Upper lobe of left lung (tissue), 6 donors: Measurements from ENCODE around the gene TMEM117. TPM values are rescaled to one million over a fixed set of nuclear protein-coding genes. Genes with fewer than 3 reads are reported as not detected.
"Not testable (repeated sequence)": the region's sequence is repeated elsewhere in the genome, so short reads cannot be mapped to it uniquely, and the experiment has no call there.

Experiments
- ATAC-seq, 2 donors: fragments of 200-7000 bp; cut with Tn5 transposase; one replicate each; pipeline ENCODE4 v1.9.1; 2022; ENCODE audit warnings: mild to moderate bottlenecking in 2 of 2, moderate library complexity in 2 of 2; ENCODE audit not compliant: low FRiP score in 2 of 2
- DNase-seq, 2 donors: peaks; one replicate each; pipeline ENCODE4 v3.0.0-alpha.2; 2019 to 2020
- H3K27ac ChIP-seq, 4 donors: fragments of 200-600 bp; sonication (generic); one replicate each; pipeline ENCODE4 v1.5.1; 2016 to 2019
- H3K27me3 ChIP-seq, 4 donors: fragments of 200-600 bp; sonication (generic); one replicate each; pipeline ENCODE4 v1.5.1; 2017 to 2019
- H3K36me3 ChIP-seq, 4 donors: fragments of 200-600 bp; sonication (generic); one replicate each; pipeline ENCODE4 v1.5.1; 2016 to 2019
- H3K4me1 ChIP-seq, 4 donors: fragments of 200-600 bp; sonication (generic); one replicate each; pipeline ENCODE4 v1.5.1; 2018 to 2019
- H3K4me3 ChIP-seq, 4 donors: fragments of 200-600 bp; sonication (generic); one replicate each; pipeline ENCODE4 v1.5.1; 2017 to 2019; ENCODE audit warnings: mild to moderate bottlenecking in 2 of 4, moderate library complexity in 1 of 4
- H3K9me3 ChIP-seq, 4 donors: fragments of 200-600 bp; sonication (generic); one replicate each; pipeline ENCODE4 v1.5.1; 2018 to 2019
- EP300 ChIP-seq, 4 donors: sonication (generic); formaldehyde crosslinking; IDR thresholded peaks; one replicate each; pipeline ENCODE4 v1.5.1; 2017; ENCODE audit warnings: antibody characterized with exemption in 4 of 4, control low read depth in 2 of 4
- POLR2A ChIP-seq, 4 donors: fragments of 450-650 bp; IDR thresholded peaks; one replicate each; pipeline ENCODE4 v1.5.1; 2016 to 2017; ENCODE audit warnings: antibody characterized with exemption in 4 of 4, mild to moderate bottlenecking in 2 of 4
- POLR2AphosphoS5 ChIP-seq, 2 donors: sonication (generic); formaldehyde crosslinking; IDR thresholded peaks; one replicate each; pipeline ENCODE4 v1.5.1; 2017; ENCODE audit warnings: antibody characterized with exemption in 2 of 2
- WGBS, 2 donors: methylation state at CpG; one replicate each; pipeline ENCODE4 v1.1.5; 2017 to 2018; 5-methylcytosine and 5-hydroxymethylcytosine counted together
- total RNA-seq, 6 donors: library from RNA; depleted of rRNA in 4 of 6; stranded (reverse); fragments of >200 nt in 4 of 6; gene quantifications; one replicate each; pipeline versions ENCODE4 v1.1.0 to v1.2.1, GENCODE V29; 2016 to 2021
- TF ChIP-seq, protein P1 (sequence below), 6 experiments: fragments of 450-650 bp in 4 of 6; fragments of 200-600 bp in 2 of 6; sonication (generic) in 2 of 6; IDR thresholded peaks; one replicate each; pipeline ENCODE4 v1.5.1; 2016 to 2019; ENCODE audit warnings: antibody characterized with exemption in 6 of 6
- donor health status: DM: no; HTN: no; CAD: no; lungs with moderate emphysema.
- donor health status: DM: no; HTN: yes; CAD: no; lungs with severe emphysema.

The TMEM117 gene
- total RNA-seq, 6 donors from 2014 or later = 2.6 to 8.4 (median 4.2) TPM

GRCh38 chr12:43858991-43859390 is 23.1 kb downstream of the TMEM117 start:
- Histone ChIP-seq H3K9me3 (no peaks in the 10 kb centered on the region), H3K4me1 (no peaks in the 10 kb centered on the region), H3K27me3 (no peaks in the 10 kb centered on the region), H3K36me3 (no peaks in the 10 kb centered on the region), H3K27ac (no peak overlapping the region), H3K4me3 (no peak overlapping the region)
- WGBS, 2 donors = 90 to 96% methylated on average over 6 of the region's 6 CpGs
- no peak for TF ChIP-seq EP300 (IDR thresholded peaks at IDR 0.05)
- TF ChIP-seq, protein P1, sequence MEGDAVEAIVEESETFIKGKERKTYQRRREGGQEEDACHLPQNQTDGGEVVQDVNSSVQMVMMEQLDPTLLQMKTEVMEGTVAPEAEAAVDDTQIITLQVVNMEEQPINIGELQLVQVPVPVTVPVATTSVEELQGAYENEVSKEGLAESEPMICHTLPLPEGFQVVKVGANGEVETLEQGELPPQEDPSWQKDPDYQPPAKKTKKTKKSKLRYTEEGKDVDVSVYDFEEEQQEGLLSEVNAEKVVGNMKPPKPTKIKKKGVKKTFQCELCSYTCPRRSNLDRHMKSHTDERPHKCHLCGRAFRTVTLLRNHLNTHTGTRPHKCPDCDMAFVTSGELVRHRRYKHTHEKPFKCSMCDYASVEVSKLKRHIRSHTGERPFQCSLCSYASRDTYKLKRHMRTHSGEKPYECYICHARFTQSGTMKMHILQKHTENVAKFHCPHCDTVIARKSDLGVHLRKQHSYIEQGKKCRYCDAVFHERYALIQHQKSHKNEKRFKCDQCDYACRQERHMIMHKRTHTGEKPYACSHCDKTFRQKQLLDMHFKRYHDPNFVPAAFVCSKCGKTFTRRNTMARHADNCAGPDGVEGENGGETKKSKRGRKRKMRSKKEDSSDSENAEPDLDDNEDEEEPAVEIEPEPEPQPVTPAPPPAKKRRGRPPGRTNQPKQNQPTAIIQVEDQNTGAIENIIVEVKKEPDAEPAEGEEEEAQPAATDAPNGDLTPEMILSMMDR (IDR thresholded peaks at IDR 0.05) = no peak
- ATAC-seq = no peak
- DNase-seq = no peak

- no peak for ATAC-seq
- WGBS, 2 donors = 85 to 87% methylated on average over 7 of the region's 7 CpGs
- no peak overlapping the region for H3K27ac ChIP-seq
Observed at GRCh38 chr12:43861015-43861839, 25.3 kb downstream of the TMEM117 start.

DNA sequence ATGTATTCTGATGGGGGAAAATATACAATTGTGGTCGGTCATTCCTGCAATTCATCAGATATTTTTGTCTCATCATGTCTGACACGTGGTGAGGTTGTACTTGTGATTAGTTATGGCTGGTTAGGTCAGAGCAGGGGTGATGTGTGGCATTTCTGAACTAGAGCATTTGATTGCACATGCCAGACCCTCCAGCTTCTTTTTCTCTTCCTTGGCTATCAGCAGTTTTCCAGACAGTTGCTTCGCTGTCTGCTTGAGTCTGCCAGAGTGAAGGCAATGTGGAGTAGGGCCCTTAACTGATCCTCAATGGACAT is 25.9 kb downstream of the TMEM117 start:
- Histone ChIP-seq H3K27ac (no peak overlapping the region), H3K4me1 (no peaks in the 10 kb centered on the region), H3K4me3 (no peak overlapping the region), H3K27me3 (no peaks in the 10 kb centered on the region), H3K9me3 (no peaks in the 10 kb centered on the region), H3K36me3 (no peaks in the 10 kb centered on the region)
- DNase-seq (no peak), ATAC-seq (no peak)
- WGBS, 2 donors = 74 to 84% methylated on average over 3 of the region's 3 CpGs
- no peak for TF ChIP-seq POLR2A (IDR thresholded peaks at IDR 0.05)
- TF ChIP-seq EP300 (IDR thresholded peaks at IDR 0.05) = no peak
- no peak for TF ChIP-seq POLR2AphosphoS5 (IDR thresholded peaks at IDR 0.05)
- TF ChIP-seq, protein P1 (IDR thresholded peaks at IDR 0.05) = no peak

More at GRCh38 chr12:43861015-43861839, 25.3 kb downstream of the TMEM117 start:
- no peaks in the 10 kb centered on the region for H3K4me1 ChIP-seq
- no peak overlapping the region for H3K4me3 ChIP-seq
- no peaks in the 10 kb centered on the region for H3K9me3 ChIP-seq
- TF ChIP-seq POLR2A (IDR thresholded peaks at IDR 0.05) = no peak
- TF ChIP-seq, protein P1 (IDR thresholded peaks at IDR 0.05) = no peak
- no peak for TF ChIP-seq POLR2AphosphoS5 (IDR thresholded peaks at IDR 0.05)
- no peak for TF ChIP-seq EP300 (IDR thresholded peaks at IDR 0.05)
- DNase-seq = no peak
- H3K27me3 ChIP-seq = no peaks in the 10 kb centered on the region
- H3K36me3 ChIP-seq = no peaks in the 10 kb centered on the region

DNA sequence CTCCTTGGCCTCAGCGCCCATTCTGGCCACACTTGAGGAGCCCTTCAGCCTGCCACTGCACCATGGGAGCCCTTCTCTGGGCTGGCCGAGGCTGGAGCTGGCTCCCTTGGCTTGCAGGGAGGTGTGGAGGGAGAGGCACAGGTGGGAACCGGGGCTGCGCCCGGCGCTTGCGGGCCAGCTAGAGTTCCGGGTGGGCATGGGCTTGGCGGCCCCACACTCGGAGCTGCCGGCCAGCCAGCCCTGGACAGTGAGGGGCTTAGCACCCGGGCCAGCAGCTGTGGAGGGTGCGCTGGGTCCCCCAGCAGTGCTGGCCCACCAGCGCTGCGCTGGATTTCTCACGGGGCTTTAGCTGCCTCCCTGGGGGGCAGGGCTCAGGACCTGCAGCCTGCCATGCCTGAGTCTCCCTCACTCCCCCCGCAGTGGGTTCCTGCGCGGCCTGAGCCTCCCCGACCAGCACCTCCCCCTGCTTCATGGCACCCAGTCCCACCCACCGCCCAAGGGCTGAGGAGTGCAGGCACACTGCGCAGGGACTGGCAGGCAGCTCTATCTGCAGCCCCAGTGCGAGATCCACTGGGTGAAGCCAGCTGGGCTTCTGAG is 28.0 kb downstream of the TMEM117 start:
- no peak for TF ChIP-seq POLR2A (IDR thresholded peaks at IDR 0.05)
- TF ChIP-seq, protein P1 (IDR thresholded peaks at IDR 0.05) = no peak
- no peak for TF ChIP-seq POLR2AphosphoS5 (IDR thresholded peaks at IDR 0.05)
- TF ChIP-seq EP300 (IDR thresholded peaks at IDR 0.05) = no peak
- DNase-seq (peak in 1 of 2 donors; percentile 81), ATAC-seq (no peak)
- H3K9me3 ChIP-seq = no peaks in the 10 kb centered on the region
- H3K4me3 ChIP-seq = no peak overlapping the region
- no peaks in the 10 kb centered on the region for H3K36me3 ChIP-seq
- WGBS, 2 donors = 89 to 98% methylated on average over 8 to 11 of the region's 23 CpGs
- no peaks in the 10 kb centered on the region for H3K27me3 ChIP-seq
- no peaks in the 10 kb centered on the region for H3K4me1 ChIP-seq
- H3K27ac ChIP-seq = no peak overlapping the region

DNA sequence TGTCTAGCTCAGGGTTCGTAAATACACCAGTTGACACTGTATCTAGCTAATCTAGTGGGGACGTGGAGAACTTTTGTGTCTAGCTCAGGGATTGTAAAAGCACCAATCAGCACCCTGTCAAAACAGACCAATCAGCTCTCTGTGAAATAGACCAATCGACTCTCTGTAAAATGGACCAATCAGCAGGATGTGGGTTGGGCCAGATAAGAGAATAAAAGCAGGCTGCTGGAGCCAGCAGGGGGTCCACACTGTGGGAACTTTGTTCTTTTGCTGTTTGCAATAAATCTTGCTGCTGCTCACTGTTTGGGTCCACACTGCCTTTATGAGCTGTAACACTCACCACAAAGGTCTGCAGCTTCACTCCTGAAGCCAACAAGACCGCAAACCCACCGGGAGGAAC is 28.7 kb downstream of the TMEM117 start:
- DNase-seq, H3K4me3 ChIP-seq, H3K27me3 ChIP-seq, H3K27ac ChIP-seq, H3K36me3 ChIP-seq, ATAC-seq, H3K9me3 ChIP-seq, H3K4me1 ChIP-seq: not testable (repeated sequence)
- WGBS, 2 donors = 91 to 99% methylated on average over 5 of the region's 5 CpGs
